WERI-Rb-1 (cell line): Measurements from ENCODE around the gene DNAJB6.

Experiments
- DNase-seq: peaks from one replicate; pipeline ENCODE4 v3.0.0-alpha.2; 2020
- H3K27ac ChIP-seq: fragments of 250-450 bp; sonication (Bioruptor Pico); 2 replicates; pipeline ENCODE4 v1.5.1; 2020; ENCODE audit warnings: mild to moderate bottlenecking, moderate library complexity
- H3K27me3 ChIP-seq: fragments of 250-450 bp; sonication (Bioruptor Pico); 2 replicates; pipeline ENCODE4 v1.5.1; 2021; ENCODE audit warnings: mild to moderate bottlenecking, low read depth, moderate library complexity; ENCODE audit not compliant: insufficient read depth, severe bottlenecking
- H3K36me3 ChIP-seq: fragments of 250-450 bp; sonication (Bioruptor Pico); 2 replicates; pipeline ENCODE4 v1.5.1; 2020; ENCODE audit warnings: mild to moderate bottlenecking, moderate library complexity
- H3K4me3 ChIP-seq: 2 replicates; pipeline ENCODE4 v1.5.1; 2011; ENCODE audit warnings: low read depth, mild to moderate bottlenecking, control low read depth, low read length
- H3K9me3 ChIP-seq: fragments of 250-450 bp; sonication (Bioruptor Pico); 2 replicates; pipeline ENCODE4 v1.5.1; 2021; ENCODE audit warnings: mild to moderate bottlenecking, moderate library complexity; ENCODE audit not compliant: severe bottlenecking
- TF ChIP-seq, protein P1 (sequence below): IDR thresholded peaks from 2 replicates; pipeline ENCODE4 v1.5.1; 2011; ENCODE audit warnings: low read depth, mild to moderate bottlenecking, control low read depth, inconsistent platforms, low read length

The DNAJB6 gene

DNA sequence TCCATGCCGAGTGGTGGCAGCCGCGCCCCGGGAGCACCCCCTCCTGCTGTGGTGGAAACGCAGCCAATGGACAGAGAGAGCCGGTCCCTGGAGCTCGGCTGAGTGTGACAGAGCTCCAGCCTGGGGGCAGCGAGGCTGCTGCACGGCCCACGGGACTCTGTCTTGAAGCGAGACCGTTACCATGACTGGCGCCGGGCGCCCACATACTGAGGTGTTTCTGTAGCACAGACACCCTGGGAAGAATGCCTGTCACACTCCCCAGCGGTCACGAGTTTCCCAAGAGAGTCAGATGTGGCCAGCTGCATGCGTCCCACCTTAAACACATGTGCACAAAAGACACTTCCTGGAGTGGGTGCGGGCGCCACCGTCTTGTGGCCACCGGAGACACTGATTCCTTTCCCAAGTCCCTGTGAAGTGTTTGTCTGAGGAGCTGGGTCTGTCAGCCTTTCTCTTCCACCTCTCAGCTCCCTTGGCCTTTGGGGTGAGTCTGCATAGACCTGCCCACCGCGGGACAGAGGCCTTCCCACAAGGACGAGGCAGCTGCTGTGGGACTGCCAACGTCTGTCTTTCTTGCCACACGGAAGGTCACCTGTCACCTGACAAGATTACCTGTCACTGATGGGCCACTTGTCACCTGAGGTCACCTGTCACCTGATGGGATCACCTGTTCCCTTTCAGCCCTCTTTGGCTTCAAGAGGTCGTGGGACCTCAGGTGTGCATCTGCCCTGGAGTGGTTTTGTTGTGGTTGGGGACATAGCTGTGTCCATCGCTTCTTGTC is 94.6 kb downstream of the DNAJB6 start:
- DNase-seq: no peak
- TF ChIP-seq, protein P1, sequence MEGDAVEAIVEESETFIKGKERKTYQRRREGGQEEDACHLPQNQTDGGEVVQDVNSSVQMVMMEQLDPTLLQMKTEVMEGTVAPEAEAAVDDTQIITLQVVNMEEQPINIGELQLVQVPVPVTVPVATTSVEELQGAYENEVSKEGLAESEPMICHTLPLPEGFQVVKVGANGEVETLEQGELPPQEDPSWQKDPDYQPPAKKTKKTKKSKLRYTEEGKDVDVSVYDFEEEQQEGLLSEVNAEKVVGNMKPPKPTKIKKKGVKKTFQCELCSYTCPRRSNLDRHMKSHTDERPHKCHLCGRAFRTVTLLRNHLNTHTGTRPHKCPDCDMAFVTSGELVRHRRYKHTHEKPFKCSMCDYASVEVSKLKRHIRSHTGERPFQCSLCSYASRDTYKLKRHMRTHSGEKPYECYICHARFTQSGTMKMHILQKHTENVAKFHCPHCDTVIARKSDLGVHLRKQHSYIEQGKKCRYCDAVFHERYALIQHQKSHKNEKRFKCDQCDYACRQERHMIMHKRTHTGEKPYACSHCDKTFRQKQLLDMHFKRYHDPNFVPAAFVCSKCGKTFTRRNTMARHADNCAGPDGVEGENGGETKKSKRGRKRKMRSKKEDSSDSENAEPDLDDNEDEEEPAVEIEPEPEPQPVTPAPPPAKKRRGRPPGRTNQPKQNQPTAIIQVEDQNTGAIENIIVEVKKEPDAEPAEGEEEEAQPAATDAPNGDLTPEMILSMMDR: no peak
- Histone ChIP-seq H3K9me3 (no peaks in the 10 kb centered on the region), H3K27ac (no peak overlapping the region), H3K36me3 (no peaks in the 10 kb centered on the region), H3K27me3 (no peaks in the 10 kb centered on the region), H3K4me3 (no peak overlapping the region)

GRCh38 chr7:157431951-157432540 is 95.2 kb downstream of the DNAJB6 start:
- peak overlapping the region; percentile 32; the same call in 1 of the 2 replicates for H3K4me3 ChIP-seq
- H3K9me3 ChIP-seq: no peaks in the 10 kb centered on the region
- no peak overlapping the region for H3K27ac ChIP-seq
- H3K27me3 ChIP-seq: no peaks in the 10 kb centered on the region
- no peaks in the 10 kb centered on the region for H3K36me3 ChIP-seq
- no peak for DNase-seq
- TF ChIP-seq, protein P1: no peak

- Histone ChIP-seq H3K27ac (no peak overlapping the region), H3K4me3 (peak overlapping the region; percentile 32), H3K27me3 (no peaks in the 10 kb centered on the region), H3K9me3 (no peaks in the 10 kb centered on the region), H3K36me3 (no peaks in the 10 kb centered on the region)
- TF ChIP-seq, protein P1: no peak
- DNase-seq: peak; percentile 91
Observed at GRCh38 chr7:157432541-157432956, 95.7 kb downstream of the DNAJB6 start.

DNA sequence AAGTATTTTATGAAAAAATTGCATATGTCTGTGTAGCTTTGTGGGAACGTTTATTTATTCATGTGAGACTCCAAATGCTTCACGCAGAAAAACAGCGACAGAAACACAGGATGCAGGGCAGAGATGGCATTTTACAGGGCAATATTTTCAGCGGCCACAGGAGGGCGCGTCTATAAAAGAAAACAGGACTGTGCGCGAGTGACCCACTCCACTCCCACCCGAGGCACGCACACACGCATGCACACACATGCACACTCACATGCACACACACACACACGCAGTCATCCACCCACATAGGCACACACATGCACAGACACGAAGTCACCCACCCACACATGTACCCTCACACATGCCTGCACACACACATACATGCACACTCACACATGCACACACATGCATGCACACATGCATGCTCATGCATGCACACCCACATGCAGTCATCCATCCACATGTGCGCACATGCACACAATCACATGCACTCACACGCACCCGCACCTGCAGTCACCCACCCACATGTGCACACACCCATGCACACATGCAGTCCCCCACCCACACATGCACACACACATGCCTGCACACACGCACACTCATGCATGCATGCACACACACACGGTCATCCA is 96.3 kb downstream of the DNAJB6 start:
- Histone ChIP-seq H3K27ac (no peak overlapping the region), H3K4me3 (peak overlapping the region; percentile 32), H3K36me3 (no peaks in the 10 kb centered on the region), H3K27me3 (no peaks in the 10 kb centered on the region), H3K9me3 (no peaks in the 10 kb centered on the region)
- TF ChIP-seq, protein P1: peak; percentile 72
- DNase-seq: peak; percentile 63

- H3K4me3 ChIP-seq: no peak overlapping the region
- TF ChIP-seq, protein P1: no peak
- no peaks in the 10 kb centered on the region for H3K27me3 ChIP-seq
- H3K36me3 ChIP-seq: no peaks in the 10 kb centered on the region
- no peaks in the 10 kb centered on the region for H3K9me3 ChIP-seq
- no peak for DNase-seq
- H3K27ac ChIP-seq: no peak overlapping the region
Observed at GRCh38 chr7:157433628-157434027, 96.8 kb downstream of the DNAJB6 start.
